ENCODE results near the gene FLNB. TPM values are rescaled to one million over a fixed set of nuclear protein-coding genes. Genes with fewer than 3 reads are reported as not detected.

The FLNB gene
- total and polyA plus RNA-seq, 2 of the 4 experiments (the other 2 are of a cell fraction): 78.0 to 136 TPM

DNA sequence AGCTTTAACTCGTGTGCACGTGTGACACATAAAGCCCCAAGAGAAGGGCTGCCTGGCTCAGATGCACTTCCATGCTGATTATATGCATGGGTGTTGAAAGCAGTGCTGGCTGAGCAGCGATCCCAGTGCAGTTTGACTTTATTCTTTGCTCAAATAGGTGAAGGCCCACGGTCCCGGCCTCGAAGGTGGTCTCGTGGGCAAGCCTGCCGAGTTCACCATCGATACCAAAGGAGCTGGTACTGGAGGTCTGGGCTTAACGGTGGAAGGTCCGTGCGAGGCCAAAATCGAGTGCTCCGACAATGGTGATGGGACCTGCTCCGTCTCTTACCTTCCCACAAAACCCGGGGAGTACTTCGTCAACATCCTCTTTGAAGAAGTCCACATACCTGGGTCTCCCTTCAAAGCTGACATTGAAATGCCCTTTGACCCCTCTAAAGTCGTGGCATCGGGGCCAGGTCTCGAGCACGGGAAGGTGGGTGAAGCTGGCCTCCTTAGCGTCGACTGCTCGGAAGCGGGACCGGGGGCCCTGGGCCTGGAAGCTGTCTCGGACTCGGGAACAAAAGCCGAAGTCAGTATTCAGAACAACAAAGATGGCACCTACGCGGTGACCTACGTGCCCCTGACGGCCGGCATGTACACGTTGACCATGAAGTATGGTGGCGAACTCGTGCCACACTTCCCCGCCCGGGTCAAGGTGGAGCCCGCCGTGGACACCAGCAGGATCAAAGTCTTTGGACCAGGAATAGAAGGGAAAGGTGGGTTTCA, 114.9 kb downstream of the FLNB start:
- WGBS, 2 experiments (ENCODE audit: extremely low coverage in 2 of 2, insufficient read length in 1 of 2): 94% methylated on average over 27 of the region's 41 CpGs; no CpG with 5 or more reads in 1 of the 2 experiments
- Histone ChIP-seq H3K9me1 (ENCODE audit: insufficient read depth, low read length) (peaks cover 6% of the 10 kb centered on the region; the same call in 1 of the 2 replicates), H4K8ac (ENCODE audit: low read depth in 2 of 2, low read length in 2 of 2) (no peak overlapping the region), H3K23ac (ENCODE audit: low read depth, low read length) (no peak overlapping the region), H3K4me3 (ENCODE audit: insufficient read depth, low read depth, low read length) (no peak overlapping the region), H2AK5ac (ENCODE audit: low read depth, low read length) (no peak overlapping the region), H4K91ac (ENCODE audit: insufficient read depth, low read depth, low read length) (no peak overlapping the region), H4K5ac (ENCODE audit: low read depth, low read length) (no peak overlapping the region), H2BK15ac (ENCODE audit: low read depth, low read length) (no peak overlapping the region), H2AK9ac (replicated peaks; ENCODE audit: low read depth, low read length, poor library complexity) (no peak overlapping the region), H3K27me3 (ENCODE audit: control insufficient read depth, insufficient read depth, low read length) (no peaks in the 10 kb centered on the region), H3K9me3 (ENCODE audit: control insufficient read depth, insufficient read depth, low read length) (no peaks in the 10 kb centered on the region), H3K14ac (replicated peaks; ENCODE audit: low read depth, low read length) (no peak overlapping the region), H3K36me3 (ENCODE audit: control insufficient read depth, insufficient read depth, low read length) (peaks cover 70% of the 10 kb centered on the region), H3K79me1 (ENCODE audit: low read depth in 1 of 2, low read length in 2 of 2) (peaks cover 41 to 56% of the 10 kb centered on the region in 2 experiments), H2BK5ac (ENCODE audit: low read depth, low read length, poor library complexity, severe bottlenecking) (no peak overlapping the region), H3K27ac (ENCODE audit: insufficient read depth, low read length) (no peak overlapping the region), H3K56ac (ENCODE audit: extremely low read depth, insufficient read depth, low read length) (no peak overlapping the region), H2BK20ac (ENCODE audit: low read depth, low read length) (no peak overlapping the region), H3K4me2 (ENCODE audit: low read depth, low read length) (no peak overlapping the region), H3K4ac (ENCODE audit: low read depth, low read length) (no peak overlapping the region), H3K4me1 (ENCODE audit: control insufficient read depth, insufficient read depth, low read length) (peaks cover 6% of the 10 kb centered on the region; the same call in 1 of the 2 replicates), H3K9ac (ENCODE audit: low read depth, low read length) (no peak overlapping the region), H2AFZ (replicated peaks; ENCODE audit: low read length, poor library complexity) (no peak overlapping the region), H3K18ac (ENCODE audit: low read depth, low read length) (no peak overlapping the region), H2BK120ac (ENCODE audit: low read depth, low read length) (no peak overlapping the region), H4K20me1 (ENCODE audit: insufficient read depth, low read length) (0 out of 2 replicates have a peak, but pooled peaks cover 3% of the 10 kb centered on the region)
- dilution Hi-C loops (cut with HindIII; ENCODE audit: low sequenced_read_pairs, unreplicated experiment) (no loop called here), intact Hi-C loops (cut with micrococcal nuclease) (no loop called here), in situ Hi-C loops (cut with MboI; ENCODE audit: low sequenced_read_pairs) (no loop called here)
- BruUV-seq (replicated peaks): no TSS peak
- DNase-seq (no peak), ATAC-seq (ENCODE audit: low read depth) (no peak)
- CTCF ChIA-PET: no interaction called here
- POLR2A ChIA-PET (ENCODE audit: unreplicated experiment): interaction anchor here (0.6 kb wide), 1 partner anchor 1317 kb away, joined by 5 read pairs; no protein-coding TSS in a partner anchor
- TF ChIP-seq CHD1 (IDR thresholded peaks at IDR 0.05; ENCODE audit: low read depth, low read length): no peak
- TF ChIP-seq POLR2A (IDR thresholded peaks at IDR 0.05; ENCODE audit: low read depth, low read length): no peak
- TF ChIP-seq RCOR1 (IDR thresholded peaks at IDR 0.05; ENCODE audit: insufficient replicate concordance, low read length): no peak
- TF ChIP-seq MAFK (IDR thresholded peaks at IDR 0.05; ENCODE audit: low read depth, low read length): no peak
- TF ChIP-seq CEBPB (IDR thresholded peaks at IDR 0.05; ENCODE audit: low read depth, low read length): no peak
- no peak for TF ChIP-seq ELK1 (IDR thresholded peaks at IDR 0.05; ENCODE audit: borderline replicate concordance, low read depth, low read length)
- no peak for TF ChIP-seq RFX5 (IDR thresholded peaks at IDR 0.05; ENCODE audit: low read depth, low read length)
- TF ChIP-seq BHLHE40 (IDR thresholded peaks at IDR 0.05; ENCODE audit: low read depth, low read length): no peak
- TF ChIP-seq MXI1 (IDR thresholded peaks at IDR 0.05; ENCODE audit: borderline replicate concordance, low read depth, low read length): no peak
- TF ChIP-seq NFE2L2 (IDR thresholded peaks at IDR 0.05; ENCODE audit: low read depth, low read length): no peak
- no peak for TF ChIP-seq SMC3 (IDR thresholded peaks at IDR 0.05; ENCODE audit: low read depth, low read length)
- TF ChIP-seq FOS (IDR thresholded peaks at IDR 0.05; ENCODE audit: low read depth, low read length): no peak
- TF ChIP-seq CTCF (conservative IDR thresholded peaks at IDR 0.05; ENCODE audit: low read depth, low read length): no peak
- TF ChIP-seq RAD21 (IDR thresholded peaks at IDR 0.05; ENCODE audit: low read length): no peak
- TF ChIP-seq MAZ (IDR thresholded peaks at IDR 0.05; ENCODE audit: borderline replicate concordance, low read depth, low read length): no peak
